Vagina (tissue), 2 donors: ENCODE measurements around the gene BCAS3. TPM values are rescaled to one million over a fixed set of nuclear protein-coding genes. Genes with fewer than 3 reads are reported as not detected.

Experiments
- DNase-seq, 2 donors: peaks; one replicate each; pipeline ENCODE4 v3.0.0-alpha.2; 2017; ENCODE audit errors: extremely low spot score in 2 of 2
- H3K27ac ChIP-seq: fragments of 200-600 bp; sonication (generic); one replicate; pipeline ENCODE4 v1.5.1; 2019
- H3K27me3 ChIP-seq: fragments of 200-600 bp; sonication (generic); one replicate; pipeline ENCODE4 v1.5.1; 2019
- H3K36me3 ChIP-seq, 2 donors: fragments of 200-600 bp; sonication (generic); one replicate each; pipeline ENCODE4 v1.5.1; 2017 to 2019
- H3K4me1 ChIP-seq: fragments of 200-600 bp; sonication (generic); one replicate; pipeline ENCODE4 v1.5.1; 2019
- H3K4me3 ChIP-seq, 2 donors: fragments of 200-600 bp; sonication (generic); 1 replicate in 1 of 2; 2 replicates in 1 of 2; pipeline ENCODE4 v1.5.1; 2016 to 2019
- H3K9me3 ChIP-seq: fragments of 200-600 bp; sonication (generic); one replicate; pipeline ENCODE4 v1.5.1; 2019
- CTCF ChIP-seq, 3 experiments: fragments of 450-650 bp in 2 of 3; fragments of 200-600 bp in 1 of 3; sonication (generic) in 1 of 3; IDR thresholded peaks; one replicate each; pipeline ENCODE4 v1.5.1; 2017 to 2019; ENCODE audit warnings: antibody characterized with exemption in 3 of 3, mild to moderate bottlenecking in 2 of 3, moderate library complexity in 2 of 3
- POLR2A ChIP-seq, 2 donors: fragments of 450-650 bp; IDR thresholded peaks; one replicate each; pipeline ENCODE4 v1.6.1; 2017; ENCODE audit warnings: antibody characterized with exemption in 2 of 2, mild to moderate bottlenecking in 2 of 2, moderate library complexity in 2 of 2
- POLR2AphosphoS5 ChIP-seq, 2 donors: sonication (generic); formaldehyde crosslinking; IDR thresholded peaks; one replicate each; pipeline ENCODE4 v1.9.0; 2017; ENCODE audit warnings: antibody characterized with exemption in 2 of 2, mild to moderate bottlenecking in 2 of 2, low read depth in 1 of 2; ENCODE audit not compliant: insufficient read depth in 1 of 2
- intact Hi-C: fragments of 100-400 bp; cut with DNase I; formaldehyde crosslinking; loops from one replicate; pipeline ENCODE4 v1.15.1; 2023
- total RNA-seq: library from RNA; depleted of rRNA; stranded (reverse); fragments of >200 nt; gene quantifications from one replicate; pipeline ENCODE4 v1.2.3, GENCODE V29; 2016

The BCAS3 gene
- total RNA-seq, 1 donor from 2014 or later: 33.1 TPM

- H3K27ac ChIP-seq: no peak overlapping the region
- no peaks in the 10 kb centered on the region for H3K36me3 ChIP-seq
- no peaks in the 10 kb centered on the region for H3K27me3 ChIP-seq
- no peak for TF ChIP-seq POLR2AphosphoS5 (IDR thresholded peaks at IDR 0.05; ENCODE audit: insufficient read depth in 1 of 2, low read depth in 1 of 2)
- no peak for TF ChIP-seq CTCF (IDR thresholded peaks at IDR 0.05)
- no peak for TF ChIP-seq POLR2A (IDR thresholded peaks at IDR 0.05)
- no peaks in the 10 kb centered on the region for H3K9me3 ChIP-seq
- no peak for DNase-seq
- no peak overlapping the region for H3K4me3 ChIP-seq
- intact Hi-C loops: no loop called here
- no peaks in the 10 kb centered on the region for H3K4me1 ChIP-seq
Observed at GRCh38 chr17:61097781-61098180, 420.1 kb downstream of the BCAS3 start.

GRCh38 chr17:61106354-61106753 lies 428.7 kb downstream of the BCAS3 start:
- no peaks in the 10 kb centered on the region for H3K27me3 ChIP-seq
- intact Hi-C loops: no loop called here
- TF ChIP-seq CTCF (IDR thresholded peaks at IDR 0.05) (no peak), POLR2A (IDR thresholded peaks at IDR 0.05) (no peak), POLR2AphosphoS5 (IDR thresholded peaks at IDR 0.05; ENCODE audit: insufficient read depth in 1 of 2, low read depth in 1 of 2) (no peak)
- no peaks in the 10 kb centered on the region for H3K36me3 ChIP-seq
- no peak overlapping the region for H3K27ac ChIP-seq
- no peaks in the 10 kb centered on the region for H3K9me3 ChIP-seq
- H3K4me1 ChIP-seq: no peaks in the 10 kb centered on the region
- H3K4me3 ChIP-seq: no peak overlapping the region
- no peak for DNase-seq

GRCh38 chr17:61116577-61116976 lies 438.9 kb downstream of the BCAS3 start:
- intact Hi-C loops: no loop called here

GRCh38 chr17:61117983-61118382 lies 440.3 kb downstream of the BCAS3 start:
- H3K4me3 ChIP-seq: no peak overlapping the region
- no peak for DNase-seq
- H3K27ac ChIP-seq: no peak overlapping the region
- TF ChIP-seq CTCF (IDR thresholded peaks at IDR 0.05) (no peak), POLR2AphosphoS5 (IDR thresholded peaks at IDR 0.05; ENCODE audit: insufficient read depth in 1 of 2, low read depth in 1 of 2) (no peak), POLR2A (IDR thresholded peaks at IDR 0.05) (no peak)
- no peaks in the 10 kb centered on the region for H3K27me3 ChIP-seq
- H3K4me1 ChIP-seq: no peaks in the 10 kb centered on the region
- intact Hi-C loops: no loop called here
- H3K9me3 ChIP-seq: no peaks in the 10 kb centered on the region
- no peaks in the 10 kb centered on the region for H3K36me3 ChIP-seq

More at GRCh38 chr17:61116577-61116976, 438.9 kb downstream of the BCAS3 start:
- DNase-seq: no peak
- Histone ChIP-seq H3K27ac (no peak overlapping the region), H3K36me3 (no peaks in the 10 kb centered on the region), H3K4me3 (no peak overlapping the region), H3K4me1 (no peaks in the 10 kb centered on the region), H3K27me3 (no peaks in the 10 kb centered on the region), H3K9me3 (no peaks in the 10 kb centered on the region)
- TF ChIP-seq POLR2AphosphoS5 (IDR thresholded peaks at IDR 0.05; ENCODE audit: insufficient read depth in 1 of 2, low read depth in 1 of 2) (no peak), CTCF (IDR thresholded peaks at IDR 0.05) (no peak), POLR2A (IDR thresholded peaks at IDR 0.05) (no peak)

- TF ChIP-seq POLR2AphosphoS5 (IDR thresholded peaks at IDR 0.05; ENCODE audit: insufficient read depth in 1 of 2, low read depth in 1 of 2): no peak
- no peak for TF ChIP-seq CTCF (IDR thresholded peaks at IDR 0.05)
- Histone ChIP-seq H3K4me1 (no peaks in the 10 kb centered on the region), H3K36me3 (no peaks in the 10 kb centered on the region), H3K9me3 (no peaks in the 10 kb centered on the region), H3K27ac (no peak overlapping the region), H3K27me3 (no peaks in the 10 kb centered on the region), H3K4me3 (no peak overlapping the region)
- intact Hi-C loops: no loop called here
- no peak for DNase-seq
Observed at GRCh38 chr17:61118871-61119270, 441.2 kb downstream of the BCAS3 start.
